Measurements from ENCODE around the gene BNIPL.
A peak's percentile ranks its signal among the peaks of the same experiment; 100 is the strongest.

Gene BNIPL

GRCh38 chr1:151065089-151065645, 28.8 kb downstream of the BNIPL start:
- no peak overlapping the region for H3K4me3 ChIP-seq (ENCODE audit: control insufficient read depth, low read depth, low read length)
- no peak for TF ChIP-seq CTCF (IDR thresholded peaks at IDR 0.05; ENCODE audit: control insufficient read depth, insufficient read depth, low read depth, low read length, missing control alignments)
- no peak for DNase-seq (ENCODE audit: low read depth)

DNA sequence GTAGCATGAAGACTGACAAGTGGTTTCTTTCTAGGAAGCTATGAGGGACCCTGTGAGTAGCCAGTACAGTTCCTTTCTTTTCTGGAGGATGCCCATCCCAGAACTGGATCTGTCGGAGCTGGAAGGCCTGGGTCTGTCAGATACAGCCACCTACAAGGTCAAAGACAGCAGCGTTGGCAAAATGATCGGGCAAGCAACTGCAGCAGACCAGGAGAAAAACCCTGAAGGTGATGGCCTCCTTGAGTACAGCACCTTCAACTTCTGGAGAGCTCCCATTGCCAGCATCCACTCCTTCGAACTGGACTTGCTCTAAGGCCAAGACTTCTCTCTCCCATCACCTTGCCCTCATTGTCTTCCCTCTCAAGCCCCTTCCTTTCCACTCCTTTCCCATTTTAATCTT, 30.8 kb downstream of the BNIPL start:
- DNase-seq (ENCODE audit: low read depth) = no peak
- no peak for TF ChIP-seq CTCF (IDR thresholded peaks at IDR 0.05; ENCODE audit: control insufficient read depth, insufficient read depth, low read depth, low read length, missing control alignments)
- H3K4me3 ChIP-seq (ENCODE audit: control insufficient read depth, low read depth, low read length) = no peak overlapping the region

GRCh38 chr1:151069103-151069486, 32.7 kb downstream of the BNIPL start:
- H3K4me3 ChIP-seq (ENCODE audit: control insufficient read depth, low read depth, low read length) = no peak overlapping the region
- no peak for TF ChIP-seq CTCF (IDR thresholded peaks at IDR 0.05; ENCODE audit: control insufficient read depth, insufficient read depth, low read depth, low read length, missing control alignments)
- no peak for DNase-seq (ENCODE audit: low read depth)

- TF ChIP-seq CTCF (IDR thresholded peaks at IDR 0.05; ENCODE audit: control insufficient read depth, insufficient read depth, low read depth, low read length, missing control alignments) = peak; percentile 90
- peak within 1 kb of the TSS; percentile 57 for H3K4me3 ChIP-seq (ENCODE audit: control insufficient read depth, low read depth, low read length)
- DNase-seq (ENCODE audit: low read depth) = peak; percentile 97
Measured at GRCh38 chr1:151070474-151071276, 34.3 kb downstream of the BNIPL start, which contains the start of gene GABPB2. TSS of gene GABPB2 (plus strand) at chr1:151070761. CDS start at chr1:151088190, 17,429 bp downstream.

- no peak overlapping the region for H3K4me3 ChIP-seq (ENCODE audit: control insufficient read depth, low read depth, low read length)
- DNase-seq (ENCODE audit: low read depth) = no peak
- no peak for TF ChIP-seq CTCF (IDR thresholded peaks at IDR 0.05; ENCODE audit: control insufficient read depth, insufficient read depth, low read depth, low read length, missing control alignments)
Measured at GRCh38 chr1:151072224-151072623, 35.8 kb downstream of the BNIPL start.

- TF ChIP-seq CTCF (IDR thresholded peaks at IDR 0.05; ENCODE audit: control insufficient read depth, insufficient read depth, low read depth, low read length, missing control alignments) = no peak
- H3K4me3 ChIP-seq (ENCODE audit: control insufficient read depth, low read depth, low read length) = no peak overlapping the region
- DNase-seq (ENCODE audit: low read depth) = no peak
Measured at GRCh38 chr1:151085953-151086559, 49.7 kb downstream of the BNIPL start.

Measured in AG09309 (cell line).